Lower lobe of right lung (tissue), 2 donors: Measurements from ENCODE around the gene ENAH. TPM values are rescaled to one million over a fixed set of nuclear protein-coding genes. Genes with fewer than 3 reads are reported as not detected.

Experiments
- ATAC-seq, 2 donors: fragments of 200-7000 bp; cut with Tn5 transposase; one replicate each; pipeline ENCODE4 v1.9.1; 2020 to 2022; ENCODE audit warnings: mild to moderate bottlenecking in 2 of 2, moderate library complexity in 2 of 2
- DNase-seq: peaks from one replicate; pipeline ENCODE4 v3.0.0-alpha.2; 2020
- H3K27ac ChIP-seq: fragments of 200-600 bp; one replicate; pipeline ENCODE4 v1.8.0; 2022
- H3K27me3 ChIP-seq: fragments of 200-600 bp; one replicate; pipeline ENCODE4 v1.8.0; 2022; ENCODE audit warnings: low read depth
- H3K36me3 ChIP-seq: fragments of 200-600 bp; one replicate; pipeline ENCODE4 v1.8.0; 2022; ENCODE audit warnings: mild to moderate bottlenecking
- H3K4me1 ChIP-seq: fragments of 200-600 bp; one replicate; pipeline ENCODE4 v1.8.0; 2022
- H3K4me3 ChIP-seq: fragments of 200-600 bp; one replicate; pipeline ENCODE4 v1.8.0; 2022; ENCODE audit warnings: mild to moderate bottlenecking
- H3K9me3 ChIP-seq: fragments of 200-600 bp; one replicate; pipeline ENCODE4 v1.8.0; 2022
- CTCF ChIP-seq: fragments of 200-600 bp; IDR thresholded peaks from one replicate; pipeline ENCODE4 v1.8.0; 2022; ENCODE audit warnings: antibody characterized with exemption, mild to moderate bottlenecking
- intact Hi-C: fragments of 100-400 bp; cut with DNase I; formaldehyde crosslinking; loops from one replicate; pipeline ENCODE4 v1.11.0; 2022
- total RNA-seq: library from RNA; stranded (reverse); fragmentation: NEBNext Ultra II Directional; extraction: Animal tissue kit (Norgen Biotek cat#: 25700); gene quantifications from one replicate; pipeline ENCODE4 v1.2.1, GENCODE V29; 2021
- donor health status: DM: no; HTN: yes; CAD: no; lungs with severe emphysema.

ENAH gene
- total RNA-seq, 1 donor from 2014 or later: 51.4 TPM

GRCh38 chr1:225462714-225463574 is 190.0 kb downstream of the ENAH start:
- Histone ChIP-seq H3K27ac (no peak overlapping the region), H3K4me3 (no peak overlapping the region), H3K27me3 (no peaks in the 10 kb centered on the region), H3K36me3 (no peaks in the 10 kb centered on the region), H3K4me1 (peaks cover 41% of the 10 kb centered on the region), H3K9me3 (no peaks in the 10 kb centered on the region)
- intact Hi-C loops: no loop called here
- no peak for DNase-seq
- no peak for ATAC-seq
- TF ChIP-seq CTCF: no peak

DNA sequence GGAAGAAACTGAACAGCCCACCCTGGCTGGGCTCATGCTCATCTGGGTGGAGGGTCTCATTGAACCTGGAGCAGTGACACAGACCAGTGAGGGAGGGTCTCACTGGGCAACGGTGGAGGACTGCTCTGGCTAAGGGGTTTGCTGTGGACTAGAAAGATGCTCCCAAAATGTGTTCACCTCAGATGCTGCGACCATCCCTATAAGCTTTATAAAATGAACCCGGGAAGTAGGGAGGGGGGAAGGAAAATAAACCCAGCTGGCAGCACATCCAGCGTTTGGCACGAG is 190.6 kb downstream of the ENAH start:
- intact Hi-C loops: no loop called here
- no peak for ATAC-seq
- Histone ChIP-seq H3K27me3 (no peaks in the 10 kb centered on the region), H3K4me3 (no peak overlapping the region), H3K4me1 (peaks cover 37% of the 10 kb centered on the region), H3K9me3 (no peaks in the 10 kb centered on the region), H3K27ac (no peak overlapping the region), H3K36me3 (no peaks in the 10 kb centered on the region)
- no peak for DNase-seq
- TF ChIP-seq CTCF: no peak

DNA sequence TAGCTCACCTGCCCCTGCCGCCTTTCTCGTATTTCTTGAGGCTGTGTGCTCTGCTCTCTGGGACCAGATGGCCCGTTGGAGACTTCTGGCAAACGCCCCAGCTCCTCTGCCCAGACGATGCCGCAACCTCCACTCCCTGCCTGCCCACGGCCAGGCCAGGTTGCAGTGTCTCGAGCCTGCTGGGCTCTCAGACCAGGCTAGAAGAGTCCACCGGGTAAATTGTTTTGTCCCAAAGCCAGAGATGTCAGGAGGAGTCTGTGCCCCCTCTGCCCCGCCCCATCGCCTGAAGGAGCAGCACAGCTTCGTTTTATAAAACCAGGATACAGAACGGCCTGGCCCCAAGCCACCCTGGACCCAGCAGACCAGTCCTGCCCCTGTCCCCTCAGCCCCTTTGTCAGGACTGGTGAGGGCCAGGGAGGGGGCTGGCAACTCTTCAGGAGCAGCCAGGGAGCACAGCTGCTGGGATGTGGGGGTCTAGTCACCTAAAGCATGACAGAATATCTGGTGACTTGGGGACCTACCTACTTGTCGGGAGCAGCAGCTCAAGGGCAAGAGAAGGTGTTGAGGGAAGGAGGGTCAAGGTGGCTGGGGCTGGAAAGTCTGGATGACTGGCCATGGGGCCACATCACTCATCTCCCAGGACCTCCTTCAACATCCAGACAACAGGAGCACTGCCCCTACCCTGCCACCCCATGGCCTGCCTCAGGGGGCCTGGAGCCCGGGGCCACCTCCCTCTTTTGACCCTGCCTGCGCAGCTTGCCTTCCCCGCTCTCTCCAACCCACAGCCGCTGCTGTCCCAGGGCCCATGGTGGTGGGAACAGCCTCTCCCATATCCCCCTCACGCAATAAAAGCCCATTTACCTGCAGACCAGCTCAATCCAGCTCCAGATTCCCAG is 191.1 kb downstream of the ENAH start:
- ATAC-seq (no peak), DNase-seq (no peak)
- intact Hi-C loops: no loop called here
- Histone ChIP-seq H3K9me3 (no peaks in the 10 kb centered on the region), H3K4me1 (peaks cover 31% of the 10 kb centered on the region), H3K27me3 (no peaks in the 10 kb centered on the region), H3K36me3 (no peaks in the 10 kb centered on the region), H3K4me3 (no peak overlapping the region), H3K27ac (no peak overlapping the region)
- no peak for TF ChIP-seq CTCF

- no peak overlapping the region for H3K4me3 ChIP-seq
- no peak for TF ChIP-seq CTCF
- intact Hi-C loops: no loop called here
- no peak for DNase-seq
- no peaks in the 10 kb centered on the region for H3K27me3 ChIP-seq
- H3K4me1 ChIP-seq: peaks cover 28% of the 10 kb centered on the region
- H3K9me3 ChIP-seq: no peaks in the 10 kb centered on the region
- no peak overlapping the region for H3K27ac ChIP-seq
- peak; percentile 6 to 37 for ATAC-seq
- no peaks in the 10 kb centered on the region for H3K36me3 ChIP-seq
Measured at GRCh38 chr1:225460737-225461532, 192.0 kb downstream of the ENAH start.

GRCh38 chr1:225460021-225460736 is 192.7 kb downstream of the ENAH start:
- intact Hi-C loops: no loop called here
- no peak for ATAC-seq

More at GRCh38 chr1:225460021-225460736, 192.7 kb downstream of the ENAH start:
- Histone ChIP-seq H3K4me3 (no peak overlapping the region), H3K27ac (no peak overlapping the region), H3K4me1 (peaks cover 31% of the 10 kb centered on the region), H3K9me3 (no peaks in the 10 kb centered on the region), H3K36me3 (no peaks in the 10 kb centered on the region), H3K27me3 (no peaks in the 10 kb centered on the region)
- DNase-seq: no peak
- TF ChIP-seq CTCF: no peak
